ENCODE data around the gene SS18L1. TPM values are rescaled to one million over a fixed set of nuclear protein-coding genes. Genes with fewer than 3 reads are reported as not detected.

SS18L1 gene
- total RNA-seq, 1 donor from 2014 or later: 16.3 TPM

- H3K4me2 ChIP-seq (ENCODE audit: low read length): no peak overlapping the region
- Mint-ChIP-seq H3K9me3 (ENCODE audit: unreplicated experiment) (no peaks in the 10 kb centered on the region), H3K4me1 (ENCODE audit: low read depth, unreplicated experiment) (peaks cover 17% of the 10 kb centered on the region), H3K27me3 (ENCODE audit: low read depth, unreplicated experiment) (no peaks in the 10 kb centered on the region), H3K4me3 (ENCODE audit: unreplicated experiment) (no peak overlapping the region), H3K27ac (ENCODE audit: unreplicated experiment) (no peak overlapping the region), H3K36me3 (ENCODE audit: low read depth, unreplicated experiment) (peaks cover 17% of the 10 kb centered on the region)
- H3K4me1 ChIP-seq (ENCODE audit: insufficient read depth, low read length): peaks cover 26% of the 10 kb centered on the region
- peaks cover 16% of the 10 kb centered on the region for H3K79me2 ChIP-seq (ENCODE audit: insufficient read depth, low read length)
- H3K9ac ChIP-seq (ENCODE audit: low read length): no peak overlapping the region
- no peak for FAIRE-seq
- peaks cover 13% of the 10 kb centered on the region for H3K36me3 ChIP-seq (ENCODE audit: insufficient read depth, low read length)
- no peak for TF ChIP-seq CTCF (IDR thresholded peaks at IDR 0.05; ENCODE audit: insufficient read depth, low read depth, low read length)
- no peak for TF ChIP-seq EZH2 (IDR thresholded peaks at IDR 0.05; ENCODE audit: insufficient read depth, low read length)
- no peak overlapping the region for H2AFZ ChIP-seq (ENCODE audit: low read depth, low read length)
- H4K20me1 ChIP-seq (ENCODE audit: insufficient read depth, low read length): peaks cover 17% of the 10 kb centered on the region
- H3K27me3 ChIP-seq (ENCODE audit: insufficient read depth, low read length): no peaks in the 10 kb centered on the region
- H3K4me3 ChIP-seq (ENCODE audit: insufficient read depth, low read depth, low read length): no peak overlapping the region
- DNase-seq (ENCODE audit: low read depth): no peak
- H3K9me3 ChIP-seq (ENCODE audit: insufficient read depth, low read depth, low read length): no peaks in the 10 kb centered on the region
- no peak overlapping the region for H3K27ac ChIP-seq (ENCODE audit: low read depth, low read length)
These were observed 20.6 kb downstream of the SS18L1 start for GRCh38 chr20:62163986-62164762.

GRCh38 chr20:62164879-62165761 is 21.6 kb downstream of the SS18L1 start:
- DNase-seq (ENCODE audit: low read depth) (no peak), FAIRE-seq (no peak)
- H3K79me2 ChIP-seq (ENCODE audit: insufficient read depth, low read length): peaks cover 9% of the 10 kb centered on the region
- H3K4me2 ChIP-seq (ENCODE audit: low read length): no peak overlapping the region
- no peak for TF ChIP-seq EZH2 (IDR thresholded peaks at IDR 0.05; ENCODE audit: insufficient read depth, low read length)
- no peak for TF ChIP-seq CTCF (IDR thresholded peaks at IDR 0.05; ENCODE audit: insufficient read depth, low read depth, low read length)
- H4K20me1 ChIP-seq (ENCODE audit: insufficient read depth, low read length): peaks cover 9% of the 10 kb centered on the region
- H3K4me1 ChIP-seq (ENCODE audit: insufficient read depth, low read length): peaks cover 18% of the 10 kb centered on the region
- no peak overlapping the region for H3K27ac ChIP-seq (ENCODE audit: low read depth, low read length)
- H3K9me3 Mint-ChIP-seq (ENCODE audit: unreplicated experiment): no peaks in the 10 kb centered on the region
- no peaks in the 10 kb centered on the region for H3K27me3 ChIP-seq (ENCODE audit: insufficient read depth, low read length)
- peaks cover 15% of the 10 kb centered on the region for H3K36me3 Mint-ChIP-seq (ENCODE audit: low read depth, unreplicated experiment)
- no peak overlapping the region for H3K4me3 ChIP-seq (ENCODE audit: insufficient read depth, low read depth, low read length)
- peaks cover 16% of the 10 kb centered on the region for H3K36me3 ChIP-seq (ENCODE audit: insufficient read depth, low read length)
- H3K4me3 Mint-ChIP-seq (ENCODE audit: unreplicated experiment): no peak overlapping the region
- H3K4me1 Mint-ChIP-seq (ENCODE audit: low read depth, unreplicated experiment): peaks cover 13% of the 10 kb centered on the region
- no peaks in the 10 kb centered on the region for H3K27me3 Mint-ChIP-seq (ENCODE audit: low read depth, unreplicated experiment)
- H3K9me3 ChIP-seq (ENCODE audit: insufficient read depth, low read depth, low read length): no peaks in the 10 kb centered on the region
- H3K9ac ChIP-seq (ENCODE audit: low read length): no peak overlapping the region
- H2AFZ ChIP-seq (ENCODE audit: low read depth, low read length): no peak overlapping the region
- H3K27ac Mint-ChIP-seq (ENCODE audit: unreplicated experiment): no peak overlapping the region

Measured in astrocyte (in vitro differentiated cells and primary cell).